CD4-positive, alpha-beta T cell treated with Interleukin-4 for 1 hour (primary cell): ENCODE results near the gene C11orf21.

ENCODE experiments used
- DNase-seq, 2 donors: peaks; one replicate each; pipeline ENCODE4 v3.0.0-alpha.2; 2020 to 2022

Gene C11orf21

DNA sequence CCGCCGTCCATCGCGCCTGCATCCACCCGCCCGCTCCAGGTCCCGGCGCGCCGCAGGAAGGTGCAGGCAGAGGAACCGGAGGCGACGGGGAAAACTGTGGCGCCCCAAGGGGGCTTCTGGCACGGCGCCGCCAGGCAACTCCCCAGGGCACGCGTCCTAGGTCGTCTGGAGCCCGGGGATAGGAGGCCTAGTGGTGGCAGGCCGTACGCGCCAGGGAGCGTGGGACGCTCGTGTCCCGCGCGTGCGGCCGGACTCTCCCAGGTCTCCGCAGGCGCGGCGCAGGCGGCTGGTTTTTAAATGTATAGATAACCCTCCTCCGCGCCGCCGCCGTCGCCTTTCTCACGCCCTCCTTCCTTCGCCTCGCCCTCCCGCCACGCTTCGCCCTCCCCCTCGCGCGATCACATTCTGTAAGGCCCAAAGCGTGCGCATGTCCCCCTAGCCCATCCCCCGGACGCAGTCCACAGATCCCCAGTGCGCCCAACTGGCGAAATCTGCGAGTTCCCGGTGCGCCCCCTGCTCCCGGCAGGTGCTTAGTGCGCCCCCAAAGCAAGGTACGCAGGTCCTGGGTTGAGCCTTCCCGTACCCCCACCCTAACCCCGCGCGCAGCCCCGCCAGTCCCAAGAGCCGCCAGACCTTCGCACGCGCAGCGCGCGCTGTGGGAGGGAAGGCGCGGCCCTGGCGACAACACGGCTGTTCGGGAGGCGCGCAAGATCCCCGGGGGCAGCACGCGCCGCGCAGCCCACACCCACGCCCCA, 31.2 kb downstream of the C11orf21 start, which contains the start of gene ASCL2:
Gene ASCL2 (minus strand): TSS at position 267 of the 755 bp plus-strand sequence. CDS start 256 bp downstream, at position 11.
- peak in 1 of 2 donors; percentile 15 for DNase-seq

DNA sequence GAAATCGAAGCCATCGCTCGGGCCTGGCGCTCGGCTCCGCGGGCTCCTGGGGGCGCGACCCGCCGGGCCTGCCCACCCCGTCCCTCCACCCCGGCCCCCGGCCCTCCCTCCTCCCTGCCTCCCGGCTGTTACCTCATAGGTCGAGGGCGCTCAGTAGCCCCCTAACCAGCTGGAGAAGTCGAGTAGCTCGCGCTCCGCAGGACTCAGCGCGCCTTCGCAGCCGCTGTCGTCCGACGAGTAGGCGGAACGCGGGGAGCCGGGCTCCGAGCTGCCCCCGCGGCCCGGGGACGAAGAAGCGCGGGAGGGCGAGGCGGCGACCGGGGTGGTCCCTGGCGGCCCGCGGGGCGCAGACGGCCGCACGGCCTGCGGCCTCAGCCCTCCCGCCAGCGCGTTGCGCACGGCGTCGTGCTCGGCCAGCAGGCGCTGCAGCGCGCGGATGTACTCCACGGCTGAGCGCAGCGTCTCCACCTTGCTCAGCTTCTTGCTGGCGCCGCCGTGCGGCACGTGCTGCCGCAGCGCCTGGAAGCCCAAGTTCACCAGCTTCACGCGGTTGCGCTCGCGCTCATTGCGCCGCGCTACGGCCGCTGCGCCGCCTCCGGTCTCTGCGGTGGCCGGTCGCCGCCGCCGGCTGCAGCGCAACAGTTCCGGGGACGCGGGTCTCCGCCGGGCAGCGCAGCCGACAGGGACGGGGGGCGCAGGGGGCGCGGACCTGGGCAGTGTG, 32.0 kb downstream of the C11orf21 start:
- DNase-seq: peak; percentile 47 to 51

DNA sequence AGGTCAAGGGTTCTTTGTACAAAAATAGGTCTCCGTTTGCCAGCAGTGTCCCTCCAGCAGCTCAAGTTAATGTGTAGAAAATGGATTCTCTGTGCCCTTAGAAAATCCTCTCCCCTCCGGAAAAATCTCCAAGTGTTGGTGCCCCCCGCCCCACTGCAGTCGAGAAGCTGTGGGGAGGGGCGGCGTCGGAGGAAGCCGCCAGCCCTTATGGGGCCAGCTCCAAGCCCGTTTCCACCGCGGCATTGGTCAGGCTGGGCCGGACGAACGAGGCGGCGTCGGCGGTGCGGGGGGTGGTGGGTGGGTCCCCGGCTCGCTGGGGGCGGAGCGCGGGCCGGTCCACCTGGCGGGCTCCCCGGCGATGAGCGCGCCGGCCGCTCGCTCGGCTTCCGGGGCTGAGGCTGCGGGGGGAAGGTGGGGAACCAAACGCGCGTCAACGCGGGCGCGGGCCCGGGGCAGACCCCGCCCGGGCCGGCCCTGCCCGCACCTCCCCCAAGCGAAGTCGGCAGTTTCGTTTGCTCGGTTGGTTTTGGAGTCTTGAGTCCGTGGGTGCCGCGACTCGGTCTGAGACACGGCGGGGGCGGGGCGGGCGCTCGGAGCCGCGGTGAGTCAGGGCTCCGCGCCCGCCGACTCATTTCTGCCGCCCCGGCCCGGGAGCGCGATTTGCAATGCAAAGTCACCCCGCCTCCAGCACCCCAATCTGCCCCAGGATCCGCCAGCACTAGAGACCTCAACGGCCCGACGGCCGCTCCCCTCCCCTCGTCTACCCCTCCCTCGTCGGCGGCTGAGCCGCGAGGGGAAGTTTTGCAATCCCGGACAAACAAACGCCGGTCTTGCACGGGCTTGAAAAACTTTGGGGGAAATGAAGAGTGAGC, 32.8 kb downstream of the C11orf21 start:
- DNase-seq: peak; percentile 41 to 68

DNA sequence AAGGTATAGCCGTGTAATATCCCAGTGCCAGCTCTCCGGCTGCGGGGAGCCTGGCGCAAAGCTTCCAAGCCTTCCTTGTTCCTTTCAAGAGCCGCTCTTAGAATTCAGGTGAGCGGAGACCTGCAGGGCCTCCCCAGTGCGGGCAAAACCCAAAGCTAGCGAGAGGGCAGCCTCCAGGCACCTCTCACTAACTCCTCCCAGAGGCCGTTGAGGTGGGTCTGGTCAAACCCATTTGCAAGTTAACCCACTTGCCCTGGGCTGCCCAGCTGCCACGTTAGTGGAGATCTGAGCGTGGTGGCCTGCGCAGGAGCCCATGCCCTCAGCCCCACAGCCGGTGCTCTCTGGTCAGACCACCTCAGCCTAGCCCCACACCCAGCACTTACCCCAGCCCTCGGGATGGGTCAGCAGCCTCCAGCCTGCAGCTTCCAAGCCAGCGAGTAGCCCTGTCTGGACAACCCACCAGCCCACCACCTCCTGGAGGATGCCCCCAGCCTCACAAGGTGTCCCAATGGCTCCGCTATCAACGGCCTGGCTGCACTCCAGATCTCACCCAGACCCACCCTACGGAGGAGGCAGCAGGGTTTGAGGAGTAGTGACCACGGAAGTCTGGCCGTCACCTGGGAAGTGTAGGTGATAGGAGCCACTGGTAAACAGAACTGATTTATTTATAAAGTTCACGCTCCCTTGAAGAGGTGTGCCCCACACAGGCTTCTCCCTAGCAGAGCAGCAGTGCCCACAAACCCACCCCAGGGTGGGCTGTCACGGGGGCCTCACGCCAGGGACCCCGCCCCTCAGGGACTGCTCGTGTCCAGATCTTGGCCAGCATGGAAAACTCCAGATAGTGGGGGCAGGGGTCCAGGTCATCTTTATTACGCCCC, 33.6 kb downstream of the C11orf21 start:
- no peak for DNase-seq

DNA sequence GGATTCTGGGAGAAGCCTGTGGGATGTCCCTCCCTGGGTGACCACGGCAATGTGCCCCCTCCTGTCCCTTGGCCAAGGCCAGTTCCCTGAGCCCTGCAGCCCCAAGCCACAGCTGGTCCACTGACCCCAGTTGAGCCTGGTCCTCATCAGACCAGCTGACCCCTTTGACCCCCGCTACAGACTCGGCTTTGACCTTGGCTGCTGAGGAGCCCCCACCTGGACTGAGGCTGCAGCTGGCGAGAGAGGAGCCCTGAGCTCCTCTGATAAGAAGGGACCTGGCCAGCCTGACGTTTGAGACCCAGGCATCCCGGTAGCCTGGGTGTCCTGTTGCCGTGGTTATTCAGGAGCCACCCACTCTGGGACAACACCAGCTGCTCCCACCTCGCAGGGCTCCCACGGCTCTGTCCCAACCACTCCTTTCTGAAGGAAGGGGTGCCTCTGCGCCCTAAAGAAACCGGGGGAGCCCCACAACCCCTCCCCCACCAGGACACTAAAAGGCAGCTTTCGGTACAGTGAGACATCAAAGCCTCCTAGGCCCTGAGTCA, 34.3 kb downstream of the C11orf21 start:
- DNase-seq: no peak

DNA sequence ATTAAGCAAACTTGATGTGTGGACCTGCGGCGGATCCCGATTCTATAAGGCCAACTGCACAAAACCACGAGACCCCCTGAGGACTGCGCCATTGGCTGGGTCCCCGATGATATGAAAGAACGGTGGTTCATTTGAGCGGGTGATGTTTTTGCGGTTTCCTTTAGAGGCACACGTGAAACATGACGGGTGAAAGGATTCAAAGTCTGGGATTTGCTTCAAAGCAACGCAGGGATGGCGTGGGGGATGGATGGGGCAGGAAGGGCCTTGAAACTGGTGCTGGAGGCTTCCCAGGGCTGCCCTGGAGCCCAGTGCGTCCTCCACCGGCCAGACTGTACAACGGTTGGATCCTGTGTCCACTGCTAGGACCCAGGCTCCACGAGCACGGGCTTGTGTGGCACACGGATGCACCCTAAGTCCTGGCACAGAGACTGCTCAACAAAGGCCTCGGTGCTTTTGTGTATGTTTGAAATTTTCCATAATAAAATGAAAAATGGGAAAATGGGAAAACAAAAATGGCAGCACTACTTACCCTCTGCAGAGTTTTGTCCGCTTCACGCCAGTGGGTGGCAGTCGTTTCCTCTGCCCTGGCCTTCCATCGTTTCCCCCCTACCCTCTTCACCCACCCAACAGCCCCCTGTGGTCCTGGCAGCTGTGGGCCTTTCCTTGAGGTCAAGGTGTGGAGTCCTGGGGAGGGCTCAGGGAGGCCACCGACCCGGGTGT, 35.0 kb downstream of the C11orf21 start:
- DNase-seq: peak in 1 of 2 donors; percentile 4

DNA sequence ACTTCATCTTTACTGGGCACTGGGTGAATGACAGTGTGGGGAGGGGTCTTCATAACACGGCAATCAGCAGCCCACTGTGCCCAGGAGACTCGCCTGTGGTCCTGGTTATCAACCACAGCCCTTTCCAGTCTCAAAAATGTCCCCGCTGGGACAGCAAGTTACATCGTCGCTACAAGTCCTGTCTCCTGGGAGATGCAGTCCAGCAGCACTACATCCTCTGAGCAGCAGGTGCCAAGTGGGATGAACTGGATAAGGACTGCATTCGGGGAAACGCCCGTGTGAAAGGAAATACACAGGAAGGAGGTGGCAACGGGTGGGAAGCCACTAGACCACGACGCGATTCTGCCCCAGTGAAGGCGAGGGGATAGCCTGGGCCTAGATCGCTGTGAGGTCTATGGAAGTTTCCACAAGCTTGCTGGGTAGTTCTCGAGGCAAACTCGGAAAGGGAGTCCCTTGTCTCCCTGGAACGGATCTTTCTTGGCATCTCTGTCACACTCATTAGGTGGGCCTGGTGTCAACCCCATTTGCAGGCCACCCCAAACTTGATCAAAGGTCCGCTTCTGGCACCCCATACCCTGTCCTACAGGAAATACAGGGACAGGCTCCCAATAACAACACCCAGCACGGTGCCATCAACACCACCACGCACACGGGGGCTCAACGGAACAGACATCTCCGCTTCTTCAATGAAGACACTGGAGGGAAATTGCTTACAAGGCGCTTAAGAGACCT, 35.7 kb downstream of the C11orf21 start:
- peak; percentile 3 to 9 for DNase-seq

DNA sequence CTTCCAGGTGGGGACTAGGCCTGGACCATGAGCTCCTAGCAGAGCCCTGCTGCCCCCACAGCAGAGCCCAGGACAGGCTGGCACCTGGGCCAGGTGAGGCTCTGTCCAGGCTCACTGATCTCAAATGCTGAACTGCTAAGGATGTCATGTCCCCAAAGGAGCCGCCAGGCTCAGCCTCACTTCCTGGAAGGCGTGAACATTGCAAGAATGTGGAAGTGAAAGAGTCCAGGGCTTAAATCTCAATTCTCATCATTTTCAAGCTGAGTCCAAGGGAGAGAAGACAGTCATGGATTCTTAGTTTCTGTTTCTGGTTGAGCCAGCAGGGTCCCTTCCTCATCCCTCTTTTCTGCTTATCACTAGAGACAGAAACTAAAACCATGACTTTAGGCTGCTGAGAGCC, 36.3 kb downstream of the C11orf21 start:
- peak; percentile 25 to 46 for DNase-seq

DNA sequence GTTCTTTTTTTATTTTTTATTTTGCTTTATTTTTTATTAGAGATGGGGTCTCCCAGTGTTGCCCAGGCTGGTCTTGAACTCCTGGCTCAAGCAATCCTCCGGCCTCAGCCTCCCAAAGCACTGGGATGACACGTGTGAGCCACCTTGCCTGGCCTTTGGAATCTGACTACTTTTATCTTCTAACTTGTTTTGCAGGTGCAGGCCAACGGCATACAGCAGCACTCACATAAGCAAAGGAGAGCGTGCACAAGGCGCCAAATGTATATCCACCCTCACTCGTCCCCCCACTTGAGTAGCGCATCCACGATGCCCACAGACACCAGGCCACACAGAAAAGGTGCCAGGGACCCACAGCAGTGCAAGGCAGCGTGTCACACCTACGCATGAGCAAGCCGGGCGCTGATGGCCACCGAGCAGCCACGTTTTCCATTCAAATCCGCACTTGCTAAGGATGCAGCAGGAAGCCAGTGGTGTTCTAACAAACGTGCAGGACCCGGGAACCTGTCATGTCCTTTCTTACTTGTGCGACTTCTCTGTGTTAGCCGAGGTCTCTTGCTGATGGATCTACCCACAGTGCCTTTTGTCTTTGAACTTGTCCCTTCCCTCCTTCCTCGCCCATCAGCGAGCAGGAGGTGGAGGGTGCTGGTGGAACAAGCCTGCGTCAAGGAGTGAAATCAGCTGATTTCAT, 37.2 kb downstream of the C11orf21 start:
- no peak for DNase-seq

DNA sequence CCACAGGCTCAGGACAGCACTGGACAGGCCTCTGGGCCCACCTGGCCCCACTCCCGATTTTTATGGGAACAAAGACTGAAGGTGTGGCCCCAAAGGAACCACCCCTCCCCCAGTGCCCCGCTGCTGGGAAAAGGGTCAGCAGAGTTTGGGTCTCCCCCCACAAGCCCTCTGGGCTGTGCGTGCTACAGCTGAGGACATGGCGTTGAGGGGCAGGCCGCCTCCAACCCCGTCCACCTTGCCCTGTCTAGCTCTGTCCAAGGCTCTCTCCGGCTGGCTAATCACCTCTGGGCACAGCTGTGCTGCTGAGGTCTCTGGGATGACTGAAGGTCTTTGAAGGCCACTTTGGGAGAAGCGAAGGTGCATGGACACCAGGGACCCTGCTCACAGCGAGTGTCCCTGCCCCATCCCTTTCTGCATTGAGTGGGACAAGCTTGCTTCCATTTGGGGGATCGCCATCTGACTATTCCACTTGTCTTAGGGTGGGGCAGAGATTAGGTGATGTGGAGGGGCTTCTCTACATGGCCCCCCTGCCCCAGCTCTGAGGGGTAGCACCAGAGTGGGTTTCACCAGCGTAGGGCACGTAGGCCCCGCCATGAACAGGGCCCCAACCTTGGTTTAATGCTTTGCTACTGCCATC, 37.9 kb downstream of the C11orf21 start:
- no peak for DNase-seq

DNA sequence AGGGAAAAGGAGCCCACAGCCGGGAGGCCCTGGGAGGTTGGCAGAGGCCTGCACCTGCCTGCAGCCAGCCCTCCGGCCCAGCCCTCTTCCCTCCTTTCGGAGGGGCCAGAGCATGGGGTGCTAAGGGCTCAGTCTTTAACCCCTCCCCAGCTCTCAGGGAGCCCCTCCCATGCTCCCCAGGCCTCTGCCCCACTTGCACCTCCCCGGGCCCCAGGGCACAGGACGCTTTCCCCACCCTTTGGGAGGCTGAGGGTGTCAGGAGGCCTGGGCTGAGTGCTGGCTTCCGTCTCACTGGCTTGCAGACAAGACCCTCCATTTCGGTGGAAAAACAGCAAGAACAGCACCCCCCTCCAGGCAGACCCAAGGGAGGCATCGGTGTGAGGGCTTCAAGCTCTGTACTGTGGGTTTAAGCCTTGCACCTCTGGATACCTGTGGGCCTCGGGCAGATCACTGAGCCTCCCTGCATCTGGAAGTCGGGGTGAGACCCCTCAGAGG, 38.6 kb downstream of the C11orf21 start:
- no peak for DNase-seq

DNA sequence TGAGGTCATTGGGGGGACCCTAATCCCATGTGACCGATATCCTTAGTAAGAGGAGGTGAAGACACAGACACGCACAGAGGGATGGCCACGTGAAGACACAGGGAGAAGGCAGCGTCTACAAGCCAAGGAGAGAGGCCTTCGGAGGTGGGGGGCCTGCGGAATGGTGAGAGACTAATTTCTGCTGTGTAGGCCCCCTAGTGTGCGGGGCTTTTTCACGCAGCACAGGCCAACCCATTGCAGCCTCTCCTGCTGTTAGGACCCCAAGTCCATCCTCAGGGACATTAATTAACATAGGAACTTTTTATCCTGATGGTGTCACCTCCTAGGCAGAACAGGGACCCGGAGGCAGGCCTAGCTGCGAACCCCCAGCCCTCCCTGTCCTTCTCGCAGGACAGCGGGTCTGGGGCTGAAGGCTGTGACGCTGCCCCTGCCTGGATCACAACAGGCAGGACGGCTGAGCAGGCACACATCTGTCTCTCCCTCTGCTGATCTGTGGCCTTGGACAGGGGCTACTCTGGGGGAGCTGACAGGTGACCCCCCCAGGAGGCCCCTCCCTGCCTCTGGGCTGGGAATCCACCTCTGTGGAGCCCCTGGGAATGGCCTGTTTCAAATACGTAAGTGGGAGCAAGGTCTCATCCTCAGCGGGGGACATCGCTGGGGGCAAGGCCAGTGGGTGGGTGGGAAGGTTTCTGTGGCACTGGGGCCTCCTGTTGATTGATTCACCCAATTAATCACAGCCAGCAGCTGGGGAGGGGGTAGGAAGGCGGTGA, 39.2 kb downstream of the C11orf21 start:
- DNase-seq: no peak

DNA sequence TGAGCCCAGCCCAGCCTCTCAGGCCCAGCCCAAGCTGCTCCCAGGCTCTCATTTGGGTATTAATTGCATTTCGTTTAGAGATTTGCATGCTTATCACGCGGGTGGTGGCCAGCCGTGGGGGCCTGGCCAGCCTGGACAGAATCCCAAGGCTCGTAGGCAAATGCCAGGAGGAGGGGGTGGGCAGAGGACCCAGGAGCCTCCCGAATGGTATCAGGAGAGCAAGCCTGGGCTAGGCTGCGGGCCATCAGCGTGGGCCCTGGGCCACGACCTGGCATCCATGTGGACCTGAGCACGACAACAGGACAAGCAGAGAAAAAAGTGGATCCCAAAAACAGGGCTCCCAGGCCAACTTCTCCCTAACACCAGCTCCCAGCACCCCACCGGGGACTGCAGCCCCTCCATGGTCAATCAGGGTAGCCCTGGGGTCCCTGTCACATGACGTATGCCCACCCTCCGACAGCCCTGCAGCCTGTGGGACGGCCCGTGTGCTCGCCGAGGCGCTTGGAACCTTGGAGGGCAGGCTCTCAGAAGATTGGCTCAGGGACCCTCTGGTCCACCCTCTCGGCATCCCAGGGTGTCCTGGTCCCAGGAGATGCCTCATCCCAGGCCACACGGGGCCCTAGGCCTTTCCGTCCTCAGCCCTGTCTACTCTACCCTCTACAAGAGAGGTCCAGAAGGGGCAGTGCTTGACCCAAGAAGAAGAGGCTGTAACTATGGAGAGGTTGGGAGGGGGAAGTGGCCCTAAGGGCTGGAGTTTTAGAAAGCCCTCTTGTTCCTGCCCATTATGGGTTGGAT, 40.1 kb downstream of the C11orf21 start:
- no peak for DNase-seq

DNA sequence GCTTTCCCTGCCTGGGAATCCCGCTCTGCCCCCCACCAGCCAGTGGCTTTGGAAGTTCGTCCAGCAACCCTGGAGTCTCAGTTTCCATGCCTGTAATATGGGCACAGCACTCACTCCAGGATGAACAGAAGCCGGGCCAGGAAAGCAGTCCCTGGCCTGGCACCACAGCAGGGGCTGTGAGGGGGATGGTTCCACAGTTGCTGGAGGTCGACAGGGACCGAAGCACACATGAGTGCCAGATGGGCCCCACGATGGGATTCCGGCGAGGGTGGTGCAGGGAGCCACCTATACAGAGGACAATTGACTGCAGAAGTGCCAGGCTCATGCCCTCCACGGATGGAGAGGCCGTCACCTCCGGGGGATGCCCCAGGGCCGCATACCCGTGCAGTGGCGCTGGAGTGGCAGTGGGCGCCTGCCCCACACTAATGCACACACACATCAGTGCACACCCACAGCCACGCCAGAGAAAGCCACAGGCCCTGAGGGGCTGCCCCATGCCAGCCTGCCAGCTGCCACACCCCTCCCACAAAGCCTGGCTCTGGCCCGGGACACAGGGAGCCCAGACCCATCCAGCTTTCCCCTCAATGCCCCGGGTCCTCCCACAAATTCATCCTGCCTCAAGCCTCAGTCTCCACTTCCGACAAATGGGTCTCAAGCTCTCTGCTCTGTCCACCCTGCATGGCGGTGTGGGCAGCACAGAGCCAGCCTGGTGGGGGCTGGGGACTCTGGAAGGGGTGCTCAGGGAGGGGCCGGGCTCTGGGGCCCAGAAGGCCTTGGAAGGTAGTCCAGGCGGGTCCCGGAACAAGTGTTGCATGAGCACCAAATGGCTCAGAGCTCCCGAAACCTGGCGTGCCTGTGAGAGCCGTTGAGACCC, 41.0 kb downstream of the C11orf21 start:
- DNase-seq: peak in 1 of 2 donors; percentile 9

DNA sequence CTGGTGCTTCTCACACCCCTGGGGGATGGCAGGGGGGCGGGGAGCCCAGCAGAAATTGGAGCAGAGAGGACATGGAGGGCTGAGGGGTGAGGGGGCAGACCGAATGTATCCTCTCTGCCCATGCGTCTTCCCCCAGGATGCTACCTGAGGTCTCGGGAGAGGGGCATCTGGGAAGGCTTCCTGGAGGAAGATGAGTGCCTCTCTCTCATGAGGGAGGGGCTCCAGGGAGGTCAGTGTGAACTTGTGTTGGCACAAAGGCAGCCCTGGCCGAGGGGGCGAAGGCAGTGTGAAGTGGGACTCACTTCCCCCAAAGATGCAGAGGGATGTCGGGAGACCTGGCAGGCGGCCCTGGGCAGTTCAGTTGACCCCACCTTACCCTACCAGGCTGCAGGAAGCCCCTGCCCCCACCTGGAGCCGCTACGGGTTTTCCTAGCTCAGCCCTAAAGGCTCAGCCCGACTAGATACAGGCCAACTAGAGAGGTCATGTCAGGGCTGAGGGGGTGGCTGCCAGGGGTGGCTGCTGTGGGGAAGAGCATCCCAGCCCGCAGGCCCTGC, 41.7 kb downstream of the C11orf21 start:
- peak in 1 of 2 donors; percentile 7 for DNase-seq

DNA sequence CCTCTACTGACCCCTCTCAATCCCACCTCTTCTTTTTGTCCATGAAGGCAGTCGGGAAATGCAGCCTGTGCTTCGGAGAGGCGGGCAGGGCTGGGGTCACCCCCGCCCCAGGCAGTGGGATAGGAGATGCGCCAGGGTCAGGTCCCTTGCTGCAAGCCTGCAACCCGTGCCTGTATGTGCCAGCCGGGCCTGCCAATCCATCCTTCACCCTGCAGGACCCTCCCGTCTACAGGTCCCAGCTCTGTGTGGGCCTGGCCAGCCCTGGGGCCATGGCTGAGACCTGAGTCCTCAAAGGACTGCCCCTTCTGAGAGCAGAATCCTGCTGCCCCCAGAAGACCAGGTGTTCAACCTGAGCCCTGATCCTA, 42.3 kb downstream of the C11orf21 start:
- DNase-seq: peak in 1 of 2 donors; percentile 3
